HG03175 (cell line): ENCODE results near the gene ELK3.

ENCODE experiments used
- ATAC-seq: cut with Tn5 transposase; IDR thresholded peaks from one replicate; pipeline ENCODE4 v1.9.1; 2021; ENCODE audit warnings: mild to moderate bottlenecking, moderate library complexity; ENCODE audit not compliant: unreplicated experiment

Gene ELK3

GRCh38 chr12:96250119-96250685, 56.0 kb downstream of the ELK3 start:
- ATAC-seq: no peak

GRCh38 chr12:96255077-96255476, 60.9 kb downstream of the ELK3 start:
- ATAC-seq: no peak

GRCh38 chr12:96256672-96257361, 62.6 kb downstream of the ELK3 start:
- ATAC-seq: no peak

GRCh38 chr12:96257550-96258103, 63.5 kb downstream of the ELK3 start:
- ATAC-seq: no peak

- no peak for ATAC-seq
Observed at GRCh38 chr12:96258104-96258961, 64.2 kb downstream of the ELK3 start.

- no peak for ATAC-seq
Observed at GRCh38 chr12:96260231-96260630, 66.1 kb downstream of the ELK3 start.

- ATAC-seq: no peak
Observed at GRCh38 chr12:96260644-96261043, 66.5 kb downstream of the ELK3 start.

GRCh38 chr12:96261557-96261956, 67.4 kb downstream of the ELK3 start:
- ATAC-seq: no peak

- ATAC-seq: no peak
Observed at GRCh38 chr12:96263449-96263902, 69.3 kb downstream of the ELK3 start.

- no peak for ATAC-seq
Observed at GRCh38 chr12:96265400-96265799, 71.2 kb downstream of the ELK3 start.

- ATAC-seq: no peak
Observed at GRCh38 chr12:96265836-96266235, 71.7 kb downstream of the ELK3 start.

- ATAC-seq: no peak
Observed at GRCh38 chr12:96266238-96266637, 72.1 kb downstream of the ELK3 start.

GRCh38 chr12:96271469-96272199, 77.5 kb downstream of the ELK3 start:
- no peak for ATAC-seq

GRCh38 chr12:96274331-96274730, 80.2 kb downstream of the ELK3 start:
- peak; percentile 41 for ATAC-seq

- no peak for ATAC-seq
Observed at GRCh38 chr12:96285158-96285557, 91.0 kb downstream of the ELK3 start.

GRCh38 chr12:96289067-96289466, 94.9 kb downstream of the ELK3 start:
- no peak for ATAC-seq

GRCh38 chr12:96293093-96293492, 98.9 kb downstream of the ELK3 start:
- no peak for ATAC-seq

- no peak for ATAC-seq
Observed at GRCh38 chr12:96294831-96295230, 100.7 kb downstream of the ELK3 start.

GRCh38 chr12:96295532-96296160, 101.5 kb downstream of the ELK3 start:
- ATAC-seq: no peak

GRCh38 chr12:96297504-96297903, 103.3 kb downstream of the ELK3 start:
- no peak for ATAC-seq
